EH (cell line): Measurements from ENCODE around the gene DPEP1.
A peak's percentile ranks its signal among the peaks of the same experiment; 100 is the strongest.
"Not testable (repeated sequence)": the region's sequence is repeated elsewhere in the genome, so short reads cannot be mapped to it uniquely, and the experiment has no call there.

Source experiments
- DNase-seq: peaks from one replicate; pipeline ENCODE4 v3.0.0-alpha.2; 2015; ENCODE audit warnings: low read depth

The DPEP1 gene

DNA sequence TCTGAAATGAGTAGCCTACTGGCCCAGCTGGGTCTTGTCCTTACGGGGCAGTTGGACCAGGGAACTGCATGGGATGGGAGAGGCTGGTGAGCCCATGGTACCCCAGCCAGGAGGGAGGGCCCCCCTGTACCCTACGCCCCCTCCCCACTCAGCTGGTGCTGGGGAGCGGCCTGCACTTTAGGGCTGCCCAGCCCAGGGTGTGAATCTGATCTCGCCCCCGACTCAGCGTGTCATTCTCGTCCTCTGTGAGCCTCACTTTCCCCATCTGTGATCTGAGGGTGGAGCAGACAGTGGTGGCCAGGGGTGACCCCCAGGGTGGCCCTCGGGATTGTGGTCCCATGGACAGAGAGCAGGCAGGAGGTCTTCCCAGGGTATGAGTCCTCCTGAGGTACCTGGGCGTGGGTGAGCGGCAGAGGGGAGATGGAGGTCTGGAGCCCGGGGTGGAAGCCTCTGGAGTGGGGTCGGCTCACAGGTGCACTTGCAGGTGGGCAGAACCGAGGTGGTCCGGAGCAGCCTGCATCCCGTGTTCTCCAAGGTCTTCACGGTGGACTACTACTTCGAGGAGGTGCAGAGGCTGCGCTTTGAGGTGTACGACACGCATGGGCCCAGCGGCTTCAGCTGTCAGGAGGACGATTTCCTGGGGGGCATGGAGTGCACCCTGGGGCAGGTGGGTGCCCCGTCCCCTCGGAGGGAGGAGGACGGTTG is 36.2 kb upstream of the DPEP1 start:
- DNase-seq = no peak

DNA sequence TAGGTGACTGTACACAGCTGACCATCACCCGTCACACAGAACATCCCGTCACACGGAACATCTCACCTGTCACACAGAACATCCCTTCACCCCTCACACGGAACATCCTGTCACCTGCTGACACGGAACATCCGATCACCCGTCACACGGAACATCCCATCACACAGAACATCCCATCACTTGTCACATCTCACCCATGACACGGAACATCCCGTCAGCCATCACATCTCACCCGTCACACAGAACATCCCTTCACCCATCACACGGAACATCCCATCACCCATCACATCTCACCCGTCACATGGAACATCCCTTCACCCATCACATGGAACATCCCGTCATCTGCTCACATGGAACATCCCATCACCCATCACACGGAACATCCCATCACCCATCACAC is 34.1 kb upstream of the DPEP1 start:
- no peak for DNase-seq

DNA sequence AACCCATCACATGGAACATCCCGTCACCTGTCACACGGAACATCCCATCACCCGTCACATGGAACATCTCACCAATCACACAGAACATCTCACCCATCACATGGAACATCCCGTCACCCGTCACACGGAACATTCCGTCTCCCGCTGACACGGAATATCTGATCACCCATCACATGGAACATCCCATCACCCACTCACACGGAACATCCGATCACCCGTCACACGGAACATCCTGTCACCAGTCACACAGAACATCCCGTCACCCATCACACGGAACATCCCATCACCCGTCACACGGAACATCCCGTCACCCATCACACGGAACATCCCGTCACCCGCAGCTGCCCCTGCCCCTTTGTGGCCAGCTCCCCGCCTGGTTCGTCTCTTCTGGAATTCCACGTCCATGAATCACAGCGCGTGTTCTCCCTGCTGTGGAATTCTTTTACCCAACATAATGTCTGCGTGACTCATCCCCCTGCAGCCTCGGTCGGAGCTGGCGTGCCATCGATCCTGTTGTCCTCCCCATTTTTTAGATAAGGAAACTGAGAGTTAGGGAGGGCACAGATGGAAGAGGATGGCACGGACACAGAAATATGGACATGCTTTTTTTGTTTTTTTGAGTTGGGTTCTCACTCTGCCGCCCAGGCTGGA is 32.3 kb upstream of the DPEP1 start:
- peak; percentile 100 for DNase-seq

DNA sequence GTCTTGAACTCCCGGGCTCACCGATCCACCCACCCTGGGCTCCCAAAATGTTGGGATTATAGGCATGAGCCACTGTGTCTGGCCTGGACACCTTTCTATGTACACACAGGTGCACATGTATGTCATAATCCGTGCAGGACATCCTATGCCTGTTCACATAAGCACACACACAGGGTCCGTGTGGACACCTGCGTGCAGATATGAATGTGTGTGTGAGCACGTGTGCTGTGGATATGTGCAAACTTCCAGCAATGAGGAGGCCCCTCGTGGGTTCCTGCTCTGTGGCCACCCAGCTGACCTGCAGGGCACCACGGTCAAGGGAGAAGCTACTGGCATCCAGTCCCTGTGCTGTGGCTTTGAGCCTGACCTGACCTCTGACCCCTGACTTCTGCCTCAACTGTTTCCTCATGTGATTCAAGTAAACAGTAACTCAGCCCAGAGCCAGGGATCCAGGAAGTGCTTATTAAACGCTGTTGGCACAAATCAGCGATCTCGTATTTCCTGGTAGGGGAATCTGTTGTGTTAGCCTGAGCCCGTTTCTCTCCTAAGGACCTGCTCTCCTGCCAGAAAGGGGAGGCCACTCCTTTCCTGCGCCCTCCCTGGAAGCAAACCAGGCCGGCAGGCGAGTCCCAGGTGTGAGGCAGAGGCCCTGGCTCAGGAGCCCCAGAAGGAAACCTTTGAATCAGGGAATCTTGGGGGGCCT is 31.4 kb upstream of the DPEP1 start:
- DNase-seq = peak; percentile 77

DNA sequence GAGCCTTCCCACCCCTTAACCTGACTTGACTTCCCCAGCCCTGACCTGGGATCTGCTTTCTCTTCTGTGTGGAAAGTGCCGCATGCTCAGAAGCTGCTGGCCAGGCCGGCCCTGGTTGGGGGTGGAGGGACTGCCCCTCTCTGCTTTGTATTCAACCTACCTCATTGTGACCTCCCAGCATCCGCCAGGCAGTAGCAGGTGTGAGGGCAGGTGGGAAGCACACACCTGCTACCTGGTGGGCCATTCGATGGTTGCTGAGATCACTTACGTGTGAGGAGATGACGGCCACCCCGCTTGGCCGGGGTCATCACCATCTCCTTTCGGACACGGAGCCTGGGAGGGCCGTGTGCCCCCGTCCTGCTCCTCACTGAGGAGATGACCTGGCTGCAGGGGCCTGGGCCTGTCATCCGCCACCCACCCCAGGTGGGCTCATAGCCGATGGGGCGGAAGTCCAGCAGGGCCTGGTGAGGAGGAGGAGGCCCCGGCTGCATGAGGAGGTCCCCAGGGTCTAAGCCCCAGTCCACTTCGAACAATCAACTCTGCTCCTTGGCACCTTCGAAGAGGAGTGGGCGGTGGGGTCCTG is 30.7 kb upstream of the DPEP1 start:
- no peak for DNase-seq

DNA sequence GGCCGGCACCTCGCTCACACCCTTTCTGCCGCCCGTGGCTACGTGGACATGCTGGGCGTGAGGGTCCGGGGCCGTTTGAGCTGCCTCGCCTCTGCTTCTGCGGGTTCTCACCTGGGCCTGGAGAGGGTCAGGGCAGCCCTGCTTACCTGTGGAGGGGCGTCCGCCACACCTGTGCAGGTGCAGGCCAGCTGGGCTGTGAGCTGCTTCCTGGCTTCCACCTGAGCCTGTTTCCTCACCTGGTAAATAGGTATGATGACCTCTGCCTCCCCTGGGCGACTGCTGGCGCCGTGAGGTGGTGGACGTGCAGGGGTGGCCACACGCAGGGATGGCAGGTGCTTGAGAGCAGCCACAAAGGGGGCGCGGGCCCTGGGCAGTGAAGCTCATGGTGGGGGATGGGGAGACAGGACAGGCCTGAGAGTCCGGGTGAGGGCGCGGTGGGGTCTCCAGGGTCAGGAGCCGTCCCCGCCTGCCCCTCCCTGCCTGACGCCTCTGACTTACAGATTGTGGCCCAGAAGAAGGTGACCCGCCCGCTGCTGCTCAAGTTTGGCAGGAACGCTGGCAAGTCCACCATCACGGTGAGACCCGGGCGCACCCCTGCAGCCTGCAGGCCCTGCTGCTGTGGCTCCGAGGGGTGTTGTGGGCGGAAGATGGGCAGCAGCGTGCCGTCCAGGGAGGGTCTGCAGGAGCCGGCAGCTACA is 30.1 kb upstream of the DPEP1 start:
- no peak for DNase-seq

DNA sequence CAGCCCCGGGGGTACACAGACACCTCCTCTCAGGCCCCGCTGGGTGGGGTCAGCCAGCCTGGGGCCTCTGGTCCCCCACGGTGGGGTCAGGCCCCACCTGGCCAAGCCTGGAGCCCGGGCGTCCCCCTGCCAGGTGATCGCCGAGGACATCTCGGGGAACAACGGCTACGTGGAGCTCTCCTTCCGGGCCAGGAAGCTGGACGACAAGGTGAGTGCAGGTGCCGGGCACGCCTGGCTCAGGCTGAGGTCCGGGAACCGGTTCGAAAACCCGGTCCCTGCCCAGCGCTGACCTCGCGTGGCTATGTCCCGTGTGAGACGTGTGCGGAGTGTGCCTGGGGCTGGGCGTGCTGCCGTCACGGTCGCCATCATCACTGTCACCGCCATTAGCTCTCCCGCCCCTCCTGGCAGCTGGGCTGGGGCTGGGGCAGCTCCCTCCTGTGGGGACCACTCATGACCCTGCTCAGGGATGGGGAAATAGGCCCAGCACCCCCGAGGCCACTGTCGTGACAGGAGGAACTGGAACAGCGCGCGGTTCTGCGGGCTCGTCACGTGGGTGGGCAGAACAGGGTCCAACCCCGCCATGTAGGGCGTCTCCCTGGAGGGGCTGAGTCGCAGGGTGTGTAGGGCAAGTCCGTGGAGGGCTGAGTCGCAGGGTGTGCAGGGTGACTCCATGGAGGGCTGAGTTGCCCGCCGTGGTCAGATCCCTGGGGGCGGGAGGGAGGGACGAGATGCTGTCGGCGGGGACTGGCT is 29.4 kb upstream of the DPEP1 start:
- no peak for DNase-seq

DNA sequence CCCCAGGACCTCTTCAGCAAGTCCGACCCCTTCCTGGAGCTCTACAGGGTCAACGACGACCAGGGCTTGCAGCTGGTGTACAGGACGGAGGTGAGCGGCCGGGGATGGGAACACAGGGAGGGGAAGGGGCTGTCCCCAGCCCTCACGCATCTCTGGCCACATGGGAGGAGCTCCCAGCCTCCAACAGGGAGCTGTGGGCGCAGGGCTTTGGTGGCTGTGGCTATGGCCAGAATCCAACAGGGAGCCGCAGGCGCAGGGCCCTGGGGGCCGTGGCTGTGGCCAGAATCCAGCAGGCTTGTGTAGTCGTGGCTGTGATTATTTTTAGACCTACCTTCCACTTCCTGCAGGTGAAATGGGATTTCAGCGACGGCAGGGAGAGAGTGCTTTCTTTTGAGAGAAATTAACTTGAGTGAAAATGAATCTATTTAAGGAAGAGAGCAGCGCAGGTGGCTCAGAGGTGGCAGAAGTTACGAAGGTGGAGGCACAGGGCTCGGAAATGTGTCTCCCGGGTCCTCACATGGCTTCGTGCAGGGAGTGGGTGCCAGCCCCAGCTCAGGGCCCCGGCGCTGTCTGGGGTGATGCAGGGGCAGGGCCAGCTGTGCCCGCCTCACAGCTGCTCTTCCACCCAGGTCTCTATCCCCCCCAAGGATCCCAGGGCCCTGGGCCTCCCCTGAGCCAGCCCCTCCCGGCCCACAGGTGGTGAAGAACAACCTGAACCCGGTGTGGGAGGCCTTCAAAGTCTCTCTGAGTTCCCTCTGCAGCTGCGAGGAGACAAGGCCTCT is 28.5 kb upstream of the DPEP1 start:
- DNase-seq = no peak

DNA sequence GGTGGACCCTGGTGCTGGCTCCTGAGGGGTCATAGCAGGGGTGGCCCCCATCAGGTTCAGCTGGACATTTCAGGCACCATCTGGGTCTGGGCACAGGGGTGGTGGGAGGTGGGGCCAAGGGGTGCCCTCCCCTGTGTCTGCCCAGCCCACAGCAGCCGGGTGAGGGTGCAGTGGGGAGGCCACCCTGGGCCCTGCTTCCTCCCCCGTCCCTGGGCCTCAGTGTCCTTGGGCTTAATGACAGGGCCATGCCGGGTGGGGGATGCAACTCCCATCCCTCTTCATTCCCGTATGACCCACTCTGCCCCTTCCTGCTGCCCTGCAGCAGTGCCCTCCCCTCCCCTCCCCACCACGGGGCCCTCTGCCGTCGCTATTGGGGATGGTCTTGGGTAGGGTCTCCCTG is 27.2 kb upstream of the DPEP1 start:
- no peak for DNase-seq

DNA sequence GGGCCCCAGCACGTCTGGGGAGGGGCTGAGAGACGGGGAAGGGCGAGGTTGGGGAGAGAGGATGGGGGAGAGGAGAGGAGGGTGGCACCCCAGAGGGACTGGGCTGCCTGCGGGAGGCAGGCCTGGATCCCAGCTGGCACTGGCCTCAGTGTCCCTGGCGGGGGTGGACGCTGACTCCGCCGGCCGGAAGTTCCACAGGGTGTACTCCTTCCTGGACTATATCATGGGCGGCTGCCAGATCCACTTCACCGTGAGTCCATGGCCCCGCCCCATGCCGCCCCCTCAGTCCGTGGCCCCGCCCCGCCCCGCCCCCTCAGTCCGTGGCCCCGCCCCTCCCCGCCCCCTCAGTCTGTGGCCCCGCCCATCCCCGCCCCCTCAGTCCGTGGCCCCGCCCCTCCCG is 26.6 kb upstream of the DPEP1 start:
- DNase-seq = peak; percentile 24

DNA sequence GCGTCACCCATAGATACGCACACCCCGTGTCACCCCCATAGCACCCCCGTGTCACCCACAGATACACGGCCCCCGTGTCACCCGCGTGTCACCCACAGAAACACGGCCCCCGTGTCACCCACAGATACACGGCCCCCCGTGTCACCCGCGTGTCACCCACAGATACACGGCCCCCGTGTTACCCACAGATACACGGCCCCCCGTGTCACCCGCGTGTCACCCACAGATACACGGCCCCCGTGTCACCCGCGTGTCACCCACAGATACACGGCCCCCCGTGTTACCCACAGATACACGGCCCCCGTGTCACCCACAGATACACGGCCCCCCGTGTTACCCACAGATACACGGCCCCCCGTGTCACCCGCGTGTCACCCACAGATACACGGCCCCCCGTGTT is 25.8 kb upstream of the DPEP1 start:
- DNase-seq = not testable (repeated sequence)

DNA sequence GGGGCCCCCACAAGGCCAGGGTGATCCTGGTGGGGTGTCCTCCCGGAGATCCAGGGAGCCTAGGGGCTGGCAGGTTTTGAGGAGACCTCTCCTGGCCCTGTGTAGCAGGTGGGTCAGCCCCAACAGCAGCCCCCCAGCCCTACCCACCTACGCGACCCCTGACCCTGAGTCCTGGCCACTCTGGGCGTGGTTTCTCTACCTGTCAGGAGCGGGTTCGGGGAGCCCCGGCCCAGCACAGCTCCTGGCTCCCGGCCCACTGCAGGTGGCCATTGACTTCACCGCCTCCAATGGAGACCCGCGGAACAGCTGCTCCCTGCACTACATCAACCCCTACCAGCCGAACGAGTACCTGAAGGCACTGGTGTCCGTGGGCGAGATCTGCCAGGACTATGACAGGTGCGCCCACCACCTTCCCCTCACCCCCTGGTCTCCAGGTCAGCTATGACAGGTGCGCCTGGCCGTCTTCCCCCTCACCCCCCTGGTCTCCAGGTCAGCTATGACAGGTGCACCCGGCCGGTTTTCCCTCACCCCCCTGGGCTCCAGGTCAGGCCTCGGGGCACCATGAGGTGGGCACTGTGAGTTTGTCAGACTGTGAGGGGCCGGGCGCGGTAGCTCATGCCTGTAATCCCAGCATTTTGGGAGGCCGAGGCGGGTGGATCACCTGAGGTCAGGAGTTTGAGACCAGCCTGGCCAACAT is 24.9 kb upstream of the DPEP1 start:
- no peak for DNase-seq

DNA sequence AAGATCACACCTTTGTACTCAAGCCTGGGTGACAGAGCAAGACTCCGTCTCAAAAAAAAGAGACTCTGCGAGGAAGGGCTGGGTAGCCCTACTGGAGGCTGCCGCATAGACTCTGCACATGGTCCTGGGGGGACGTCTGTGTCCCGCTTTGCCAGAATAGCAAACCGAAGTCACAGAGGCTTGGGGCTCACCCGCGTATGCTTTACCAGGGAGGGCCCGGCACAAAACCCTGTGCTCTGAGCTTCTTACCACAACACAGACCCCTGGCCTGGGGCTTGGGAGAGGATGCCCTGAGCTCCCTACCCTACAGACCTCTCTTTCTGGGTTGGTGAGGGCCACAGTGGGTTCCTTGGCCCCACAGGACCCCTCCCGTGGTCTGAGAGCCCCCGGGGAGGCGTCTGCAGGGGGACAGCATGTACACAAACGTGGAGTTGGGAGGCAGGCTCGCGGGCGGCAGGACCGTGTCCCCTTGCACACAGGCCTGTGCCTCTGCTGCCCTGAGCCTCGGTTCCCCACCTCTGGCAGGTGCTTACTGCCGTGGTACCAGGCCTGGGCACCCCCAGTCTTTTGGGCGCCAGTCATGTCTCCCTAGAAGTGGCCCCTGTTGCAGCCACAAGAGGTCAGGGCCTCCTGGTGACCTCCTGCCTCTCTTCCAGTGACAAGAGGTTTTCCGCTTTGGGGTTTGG is 24.1 kb upstream of the DPEP1 start:
- DNase-seq = no peak

DNA sequence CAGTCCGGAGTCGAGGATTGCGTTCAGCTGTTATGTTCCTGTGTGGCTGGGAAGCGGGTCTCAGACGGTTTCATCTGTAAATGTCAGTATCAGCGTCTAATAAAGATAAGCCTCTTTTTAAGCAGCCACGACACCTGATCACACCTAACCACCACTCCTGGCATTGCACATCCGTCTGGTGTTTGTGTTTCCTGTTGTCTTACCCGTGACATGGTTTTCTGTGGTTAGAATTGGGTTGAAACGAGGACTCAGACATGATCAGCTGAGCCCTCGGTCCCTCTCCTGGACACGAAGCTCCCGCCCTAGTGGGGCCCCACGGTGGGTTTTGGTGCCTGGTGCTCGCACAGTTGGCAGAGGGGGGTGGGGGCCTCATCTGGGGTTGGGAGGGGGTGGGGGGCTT is 19.6 kb upstream of the DPEP1 start:
- no peak for DNase-seq

DNA sequence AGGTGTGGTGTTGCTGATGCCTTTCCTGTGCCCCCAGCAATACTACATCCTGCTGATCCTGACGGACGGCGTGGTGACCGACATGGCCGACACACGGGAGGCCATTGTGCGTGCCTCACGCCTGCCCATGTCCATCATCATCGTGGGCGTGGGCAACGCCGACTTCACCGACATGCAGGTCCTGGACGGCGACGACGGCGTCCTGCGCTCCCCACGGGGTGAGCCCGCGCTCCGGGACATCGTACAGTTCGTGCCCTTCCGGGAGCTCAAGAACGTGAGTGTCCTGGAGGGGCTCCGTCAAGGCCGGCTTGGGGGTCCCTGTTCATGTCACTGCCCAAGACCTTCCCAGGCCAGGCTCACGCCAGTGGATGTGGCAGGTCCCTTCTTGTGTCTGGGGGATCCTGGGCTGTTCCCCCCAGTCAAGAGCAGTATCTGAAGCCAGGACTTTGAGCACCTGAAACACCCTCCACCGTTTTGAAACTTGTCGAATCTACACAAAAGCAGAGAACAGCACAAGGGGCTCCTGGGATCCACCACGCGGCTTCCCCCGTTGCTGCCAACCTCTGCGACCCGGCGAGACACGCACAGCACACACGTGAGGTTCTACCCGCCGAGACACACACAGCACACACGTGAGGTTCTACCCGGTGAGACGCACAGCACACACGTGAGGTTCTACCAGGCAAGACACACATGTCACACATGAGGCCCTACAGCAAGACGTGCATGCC is 17.9 kb upstream of the DPEP1 start:
- no peak for DNase-seq

DNA sequence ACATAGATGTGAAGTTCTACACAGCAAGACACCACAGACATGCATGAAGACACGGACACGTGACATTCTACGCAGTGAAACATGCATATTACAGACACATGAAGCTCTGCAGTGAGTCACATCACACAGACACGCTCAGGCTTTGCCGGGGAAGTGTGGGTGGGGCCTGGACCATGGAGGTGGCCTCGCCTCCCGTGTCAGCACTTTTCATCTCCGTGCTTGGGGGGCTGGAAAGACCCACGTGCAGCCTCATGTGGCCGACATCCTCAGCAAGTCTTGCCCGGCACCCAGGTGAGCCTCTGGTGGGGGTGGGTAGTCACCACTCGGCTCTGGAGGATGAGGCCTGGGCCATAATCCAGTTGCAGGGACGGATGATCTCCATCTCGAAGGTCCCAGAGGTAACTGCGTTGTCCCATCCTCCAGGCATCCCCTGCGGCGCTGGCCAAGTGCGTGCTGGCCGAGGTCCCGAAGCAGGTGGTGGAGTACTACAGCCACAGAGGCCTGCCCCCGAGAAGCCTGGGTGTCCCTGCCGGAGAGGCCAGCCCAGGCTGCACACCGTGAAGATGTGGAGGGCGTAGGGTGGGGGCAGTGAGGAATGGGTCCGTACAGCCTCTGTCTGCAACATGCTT is 17.3 kb upstream of the DPEP1 start:
- DNase-seq = no peak

DNA sequence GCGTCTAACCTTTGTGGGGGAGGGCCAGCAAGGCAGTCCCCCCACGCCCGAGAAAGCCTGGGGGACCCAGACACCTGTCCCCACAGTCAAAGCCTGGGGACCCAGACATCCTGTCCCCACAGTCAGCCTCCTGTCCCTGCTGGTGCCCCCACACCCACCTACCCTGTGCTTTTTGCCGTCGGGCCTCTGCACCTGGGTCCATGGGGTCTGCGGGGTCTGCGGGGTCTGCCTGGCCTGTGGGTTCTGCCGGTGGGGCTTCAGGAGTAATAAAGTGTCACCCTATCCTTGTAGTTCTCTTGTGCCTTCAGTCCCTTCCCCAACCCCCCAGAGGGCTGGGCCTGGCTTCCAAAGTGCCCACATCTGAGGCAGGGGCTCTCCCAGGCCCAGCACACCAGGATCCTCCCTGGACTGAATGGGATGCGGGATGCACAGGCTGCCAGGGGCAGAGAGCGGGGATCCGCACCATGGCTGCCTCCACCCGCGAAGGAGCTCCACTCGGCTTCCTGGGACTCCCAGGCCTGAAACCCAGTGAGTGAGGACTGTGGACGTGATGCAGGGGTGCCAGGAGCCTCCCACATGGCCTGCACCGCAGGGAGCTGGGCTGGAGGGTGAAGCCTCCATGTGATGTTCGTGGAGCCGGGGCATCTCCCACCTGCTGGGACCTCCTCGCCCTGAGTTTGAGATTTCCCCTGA is 16.3 kb upstream of the DPEP1 start:
- no peak for DNase-seq

DNA sequence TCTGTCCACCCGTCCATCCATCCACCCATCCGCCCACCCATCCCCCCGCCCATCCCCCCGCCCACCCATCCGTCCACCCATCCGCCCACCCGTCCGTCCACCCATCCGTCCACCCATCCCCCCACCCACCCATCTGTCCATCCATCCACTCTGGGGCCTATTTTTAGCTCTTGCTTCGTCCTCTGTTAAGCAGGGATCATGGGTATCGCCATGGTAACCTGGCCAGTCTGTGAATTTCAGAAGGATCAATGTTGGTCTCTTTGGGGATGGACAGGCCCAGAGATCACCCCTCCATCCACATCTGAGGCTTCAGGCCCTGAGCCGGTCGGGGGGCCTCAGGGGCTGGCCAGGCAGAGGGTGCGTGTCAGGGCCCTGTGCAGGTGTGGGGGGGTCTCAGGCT is 15.2 kb upstream of the DPEP1 start:
- peak; percentile 56 for DNase-seq
